Stimulated activated CD8-positive, alpha-beta memory T cell treated with anti-CD3 and anti-CD28 coated beads, Interleukin-12 subunit alpha, Interleukin-12 subunit beta, amount 100 ng/mL, for 4 hours (primary cell): Measurements from ENCODE around the gene THBS4.
"Not testable (repeated sequence)": the region's sequence is repeated elsewhere in the genome, so short reads cannot be mapped to it uniquely, and the experiment has no call there.

Experiments
- DNase-seq: peaks from one replicate; pipeline ENCODE4 v3.0.0-alpha.2; 2020; ENCODE audit warnings: low read depth

The THBS4 gene

GRCh38 chr5:80076131-80077050 is 41.2 kb downstream of the THBS4 start:
- no peak for DNase-seq

- no peak for DNase-seq
Observed at GRCh38 chr5:80077051-80077714, 42.0 kb downstream of the THBS4 start.

GRCh38 chr5:80078921-80079320 is 43.8 kb downstream of the THBS4 start:
- no peak for DNase-seq

- no peak for DNase-seq
Observed at GRCh38 chr5:80082281-80082680, 47.1 kb downstream of the THBS4 start.

- DNase-seq = peak; percentile 26
Observed at GRCh38 chr5:80082731-80083100, 47.6 kb downstream of the THBS4 start.

GRCh38 chr5:80083101-80083890 is 48.1 kb downstream of the THBS4 start:
- peak; percentile 9 for DNase-seq

- DNase-seq = no peak
Observed at GRCh38 chr5:80090884-80091166, 55.7 kb downstream of the THBS4 start.

GRCh38 chr5:80091792-80092192 is 56.6 kb downstream of the THBS4 start:
- not testable (repeated sequence) for DNase-seq

- no peak for DNase-seq
Observed at GRCh38 chr5:80092486-80093107, 57.4 kb downstream of the THBS4 start.

- no peak for DNase-seq
Observed at GRCh38 chr5:80093796-80094195, 58.6 kb downstream of the THBS4 start.

GRCh38 chr5:80094236-80094738 is 59.1 kb downstream of the THBS4 start:
- DNase-seq = no peak

- DNase-seq = no peak
Observed at GRCh38 chr5:80097451-80097850, 62.3 kb downstream of the THBS4 start.

GRCh38 chr5:80101993-80102392 is 66.8 kb downstream of the THBS4 start:
- no peak for DNase-seq

- DNase-seq = no peak
Observed at GRCh38 chr5:80103371-80103770, 68.2 kb downstream of the THBS4 start.

GRCh38 chr5:80105698-80106439 is 70.7 kb downstream of the THBS4 start:
- no peak for DNase-seq

- no peak for DNase-seq
Observed at GRCh38 chr5:80106916-80107315, 71.8 kb downstream of the THBS4 start.

- no peak for DNase-seq
Observed at GRCh38 chr5:80109646-80110478, 74.7 kb downstream of the THBS4 start.

GRCh38 chr5:80111376-80111990 is 76.3 kb downstream of the THBS4 start:
- DNase-seq = not testable (repeated sequence)

GRCh38 chr5:80114860-80115259 is 79.7 kb downstream of the THBS4 start:
- DNase-seq = no peak

GRCh38 chr5:80116000-80116399 is 80.9 kb downstream of the THBS4 start:
- DNase-seq = no peak
